Endometrial microvascular endothelial cells (primary cell): ENCODE measurements around the gene PLAGL1. TPM values are rescaled to one million over a fixed set of nuclear protein-coding genes. Genes with fewer than 3 reads are reported as not detected.
"Not testable (repeated sequence)": the region's sequence is repeated elsewhere in the genome, so short reads cannot be mapped to it uniquely, and the experiment has no call there.

Source experiments
- in situ Hi-C: cut with HindIII; loops from 2 replicates; pipeline ENCODE4 v1.10.0; 2017; ENCODE audit warnings: low sequenced_read_pairs, low pct_unique_long_range_greater_than_20kb; ENCODE audit errors: inconsistent ontology term
- total RNA-seq: library from RNA; depleted of rRNA; stranded (reverse); fragments of >200 nt; gene quantifications from one replicate; pipeline ENCODE4 v1.2.3, GENCODE V29; 2015; ENCODE audit errors: inconsistent ontology term

The PLAGL1 gene
- total RNA-seq, 1 donor from 2014 or later: 23.8 TPM

GRCh38 chr6:144013486-144013909, 5.4 kb upstream of the PLAGL1 start:
- in situ Hi-C loops: no loop called here

- in situ Hi-C loops: no loop called here
These were observed 4.5 kb upstream of the PLAGL1 start for GRCh38 chr6:144012534-144012933.

DNA sequence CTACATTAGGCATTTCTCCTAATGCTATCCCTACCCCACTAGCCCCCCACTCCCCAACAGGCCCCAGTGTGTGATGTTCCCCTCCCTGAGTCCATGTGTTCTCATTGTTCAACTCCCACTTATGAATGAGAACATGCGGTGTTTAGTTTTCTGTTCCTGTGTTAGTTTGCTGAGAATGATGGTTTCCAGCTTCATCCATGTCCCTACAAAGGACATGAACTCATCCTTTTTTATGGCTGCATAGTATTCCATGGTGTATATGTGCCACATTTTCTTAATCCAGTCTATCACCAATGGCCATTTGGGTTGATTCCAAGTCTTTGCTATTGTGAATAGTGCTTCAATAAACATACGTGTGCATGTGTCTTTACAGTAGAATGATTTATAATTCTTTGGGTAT, 1.6 kb upstream of the PLAGL1 start:
- in situ Hi-C loops: not testable (repeated sequence)

- in situ Hi-C loops: no loop called here
These were observed 787 bp upstream of the PLAGL1 start for GRCh38 chr6:144008846-144009245.

GRCh38 chr6:144007478-144008119, 460 bp downstream of the PLAGL1 start:
- in situ Hi-C loops: no loop called here

DNA sequence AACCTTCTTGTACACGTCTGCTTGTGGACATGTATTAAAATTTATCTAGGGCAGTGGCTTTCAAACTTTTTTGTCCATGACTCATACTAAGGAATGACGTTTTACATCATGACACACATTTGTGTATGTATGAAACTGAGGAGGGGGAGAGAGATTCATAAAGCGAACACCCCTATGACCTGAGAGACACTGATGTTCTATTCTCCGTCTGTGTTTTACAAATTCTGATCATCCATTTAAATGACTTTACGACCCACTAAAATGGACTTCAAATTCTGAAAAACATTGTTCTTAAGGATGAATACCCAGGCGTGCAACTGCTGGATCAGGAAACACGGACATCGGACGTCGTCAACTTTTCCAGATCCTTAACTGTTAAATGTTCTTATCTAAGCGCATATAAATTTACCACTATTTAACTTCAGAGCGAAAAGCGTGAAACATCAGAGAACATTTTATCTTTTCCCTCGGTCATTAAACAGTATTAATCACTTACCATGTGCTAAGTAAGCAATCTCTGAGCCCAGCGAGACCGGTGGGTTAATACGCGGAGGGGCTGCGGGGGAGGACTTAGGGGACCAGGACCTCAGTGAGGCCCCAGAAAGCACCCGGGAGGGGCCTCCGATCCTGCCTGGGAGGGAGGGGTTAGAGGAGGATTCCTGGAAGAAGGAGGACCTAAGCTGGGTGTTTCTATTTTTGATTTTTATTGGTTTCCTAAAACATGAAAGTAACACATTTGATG, 1.2 kb downstream of the PLAGL1 start:
- in situ Hi-C loops: no loop called here

- in situ Hi-C loops: no loop called here
These were observed 8.7 kb downstream of the PLAGL1 start for GRCh38 chr6:143999406-143999805.

DNA sequence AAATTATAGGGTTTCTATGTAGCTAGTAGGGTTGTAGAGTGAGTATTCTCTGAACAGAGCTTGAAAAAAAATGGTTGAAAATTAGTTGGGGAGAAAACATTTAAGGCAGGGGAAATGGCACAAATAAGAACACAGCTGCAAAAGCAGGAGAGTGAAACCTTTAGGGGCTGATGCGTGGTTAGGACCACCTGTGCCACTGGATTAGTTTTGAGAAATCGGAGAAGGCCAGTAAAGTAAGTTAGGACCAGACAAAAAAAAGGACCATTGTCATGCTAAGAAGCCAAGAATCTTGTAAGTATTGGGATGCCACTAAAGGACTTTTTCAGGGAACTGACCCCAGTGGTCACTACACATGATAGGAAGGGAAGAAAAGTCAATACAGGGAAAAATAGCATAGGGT, 9.4 kb downstream of the PLAGL1 start:
- in situ Hi-C loops: no loop called here

DNA sequence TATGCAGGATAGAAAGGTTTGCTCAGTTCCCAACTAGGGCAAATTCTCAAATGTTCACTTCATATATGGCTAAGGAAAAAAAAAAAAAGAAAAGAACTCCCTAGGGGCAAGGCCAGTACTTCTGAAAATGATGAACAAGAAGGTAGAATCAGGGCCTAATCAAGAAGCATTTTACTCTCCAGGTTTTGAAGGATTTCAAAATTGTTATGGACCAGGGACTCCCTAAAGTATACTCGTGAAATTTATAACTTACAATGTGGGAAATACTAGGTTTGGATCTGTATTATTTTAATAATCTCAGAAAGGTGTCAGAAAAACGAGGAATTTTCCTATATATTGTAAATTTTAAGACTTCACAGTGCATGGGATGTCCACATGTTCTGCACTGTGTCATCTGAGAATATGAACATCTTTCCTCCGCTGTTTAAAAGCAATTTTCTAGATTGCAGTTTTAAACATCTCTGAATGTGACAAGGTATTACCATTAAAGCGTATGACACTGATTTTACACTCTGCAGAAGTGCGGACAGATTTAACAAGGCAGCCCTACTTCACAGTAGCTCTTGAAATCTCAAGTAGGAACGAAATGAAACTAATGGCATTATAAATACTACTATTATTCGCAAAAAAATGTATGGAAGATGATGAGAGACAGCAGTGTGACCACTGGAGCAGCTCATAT, 14.0 kb downstream of the PLAGL1 start:
- in situ Hi-C loops: no loop called here

GRCh38 chr6:143992285-143992684, 15.8 kb downstream of the PLAGL1 start:
- in situ Hi-C loops: no loop called here

GRCh38 chr6:143986463-143987065, 21.5 kb downstream of the PLAGL1 start:
- in situ Hi-C loops: no loop called here

- in situ Hi-C loops: no loop called here
These were observed 23.4 kb downstream of the PLAGL1 start for GRCh38 chr6:143984666-143985065.

DNA sequence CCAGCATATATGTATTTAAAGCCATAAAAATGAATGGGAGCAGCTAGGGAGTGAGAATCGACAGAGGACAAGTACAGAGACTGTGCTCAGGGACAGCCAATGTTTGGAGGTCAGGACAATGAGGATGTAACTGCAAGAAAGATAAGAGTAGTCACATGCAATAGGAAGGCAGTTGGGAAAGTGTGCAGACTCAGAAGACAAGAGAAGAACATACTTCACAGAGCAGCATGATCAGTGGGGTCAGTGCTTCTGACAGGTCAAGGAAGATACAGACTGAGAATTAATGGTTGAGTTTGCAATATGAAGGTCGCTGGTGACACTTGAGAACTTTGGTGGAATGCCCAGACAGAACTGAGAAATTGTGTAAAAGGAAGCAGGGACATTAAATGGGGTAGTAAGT, 25.1 kb downstream of the PLAGL1 start:
- in situ Hi-C loops: no loop called here

DNA sequence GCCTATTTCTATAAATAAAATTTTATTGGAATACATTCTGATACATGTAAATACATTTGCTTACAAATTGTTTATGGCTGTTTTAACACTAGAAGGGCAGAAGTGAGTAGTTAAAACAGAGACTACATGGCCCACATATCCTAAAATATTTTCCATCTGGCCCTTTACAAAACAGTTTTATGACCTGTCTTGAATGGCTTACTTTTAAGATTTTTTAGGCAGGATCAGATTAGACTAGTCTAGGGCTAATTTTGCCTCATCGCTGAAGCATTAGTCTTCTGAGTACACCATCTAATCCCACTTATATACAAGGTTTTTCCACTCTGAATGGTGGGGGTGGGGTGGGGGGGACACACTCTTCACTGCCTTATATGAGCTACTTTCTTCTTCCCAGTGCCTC, 27.1 kb downstream of the PLAGL1 start:
- in situ Hi-C loops: no loop called here

DNA sequence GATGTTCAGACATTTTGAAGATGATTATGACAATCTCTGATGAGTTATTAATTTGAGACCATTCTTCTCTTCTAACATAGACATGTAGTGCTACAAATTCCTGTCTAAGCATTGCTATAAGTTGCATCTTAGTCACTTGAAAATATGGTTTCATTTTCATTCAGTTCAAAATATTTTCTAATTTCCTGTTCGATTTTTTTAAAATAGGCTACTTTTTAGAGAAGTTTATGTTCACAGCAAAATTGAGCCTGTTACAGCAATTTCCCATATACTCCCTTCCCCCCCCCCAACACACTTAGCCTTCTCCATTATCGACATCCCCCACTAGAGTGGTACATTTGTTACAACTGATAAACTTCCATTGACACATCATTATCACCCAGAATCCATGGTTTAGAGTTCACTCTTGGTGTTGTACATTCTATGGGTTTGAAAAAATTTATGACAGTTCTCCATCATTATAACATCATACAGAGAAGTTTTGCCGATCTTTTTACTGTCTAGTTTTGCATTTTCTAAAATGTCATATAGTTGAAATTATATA, 31.2 kb downstream of the PLAGL1 start:
- in situ Hi-C loops: no loop called here

- in situ Hi-C loops: no loop called here
These were observed 34.0 kb downstream of the PLAGL1 start for GRCh38 chr6:143974089-143974488.

DNA sequence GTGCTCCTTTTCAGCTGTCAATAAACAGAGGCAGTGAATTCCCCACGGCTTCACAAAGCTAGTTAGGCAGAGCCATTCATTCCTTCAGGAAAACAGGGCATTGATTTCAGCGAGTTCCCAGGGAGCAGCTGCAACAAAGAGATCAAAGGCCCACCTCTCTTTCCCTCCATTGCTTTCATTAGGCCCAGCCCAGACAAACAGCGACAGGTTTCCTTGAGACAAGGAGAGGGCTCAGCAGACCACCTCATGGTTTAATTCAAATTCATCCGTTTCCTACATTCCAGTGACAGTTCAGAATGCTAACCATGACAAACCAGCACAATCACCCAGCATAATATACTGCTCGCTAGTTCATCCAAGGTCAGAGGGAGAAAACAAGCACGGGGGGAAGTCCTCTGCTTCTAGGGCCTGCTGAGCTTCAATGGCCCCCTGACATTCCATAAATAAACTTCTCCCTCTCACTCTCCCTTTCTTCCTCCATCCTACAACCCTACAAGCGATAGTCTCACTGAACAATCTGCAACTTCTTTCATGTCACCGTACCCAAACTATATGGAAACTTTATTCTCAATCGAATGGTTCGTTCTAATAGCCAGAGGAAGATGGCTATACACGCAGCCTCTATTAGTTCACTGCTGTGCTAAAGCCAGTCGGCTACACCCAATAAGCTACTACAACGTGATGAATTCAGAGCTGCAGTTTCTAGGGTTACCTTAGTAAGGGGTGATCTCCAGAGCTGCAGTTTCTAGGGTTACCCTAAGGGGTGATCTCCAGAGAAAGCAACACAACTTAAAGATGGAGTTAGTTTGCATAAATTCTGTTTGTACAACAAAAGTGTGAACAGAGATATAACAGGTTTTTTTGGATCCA, 34.7 kb downstream of the PLAGL1 start:
- in situ Hi-C loops: no loop called here

- in situ Hi-C loops: no loop called here
These were observed 36.4 kb downstream of the PLAGL1 start for GRCh38 chr6:143971482-143972205.
